ENCODE measurements around the gene ARPIN. TPM values are rescaled to one million over a fixed set of nuclear protein-coding genes. Genes with fewer than 3 reads are reported as not detected.

Gene ARPIN
- total and polyA plus RNA-seq, 9 of the 15 experiments (the other 6 are each of a cell fraction or from before 2014, with no cell fraction given) = not detected

DNA sequence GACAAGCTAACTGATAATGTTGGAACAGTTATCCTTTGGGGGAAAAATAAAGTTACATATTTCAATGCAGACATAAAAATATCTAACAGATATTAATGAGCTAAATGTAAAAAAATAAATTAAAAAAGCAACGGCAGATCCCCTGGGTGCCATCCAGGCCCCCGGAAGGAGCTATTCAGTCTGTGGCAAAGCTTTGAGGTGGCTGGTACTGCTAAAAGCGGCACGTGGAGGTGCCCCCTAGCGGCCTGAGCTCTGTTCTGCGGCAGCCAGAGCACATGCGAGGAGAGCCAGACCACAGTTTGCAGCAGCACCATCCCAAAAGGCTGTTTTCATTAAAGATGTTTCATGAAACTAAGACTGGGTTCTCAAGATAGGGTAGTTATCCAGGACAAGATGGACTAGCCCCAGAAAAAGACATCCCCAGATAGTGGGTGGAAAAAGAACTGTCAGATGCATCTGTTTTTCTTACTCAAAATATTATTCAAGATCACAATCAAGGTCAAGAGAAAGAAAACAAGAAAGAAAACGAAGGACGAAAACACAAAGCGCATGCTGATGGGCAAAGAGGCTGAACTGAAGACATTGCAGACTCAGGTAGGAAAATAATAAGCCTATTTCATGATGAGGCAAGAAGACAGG lies 37.7 kb downstream of the ARPIN start (continued):
- TF ChIP-seq, protein P1, sequence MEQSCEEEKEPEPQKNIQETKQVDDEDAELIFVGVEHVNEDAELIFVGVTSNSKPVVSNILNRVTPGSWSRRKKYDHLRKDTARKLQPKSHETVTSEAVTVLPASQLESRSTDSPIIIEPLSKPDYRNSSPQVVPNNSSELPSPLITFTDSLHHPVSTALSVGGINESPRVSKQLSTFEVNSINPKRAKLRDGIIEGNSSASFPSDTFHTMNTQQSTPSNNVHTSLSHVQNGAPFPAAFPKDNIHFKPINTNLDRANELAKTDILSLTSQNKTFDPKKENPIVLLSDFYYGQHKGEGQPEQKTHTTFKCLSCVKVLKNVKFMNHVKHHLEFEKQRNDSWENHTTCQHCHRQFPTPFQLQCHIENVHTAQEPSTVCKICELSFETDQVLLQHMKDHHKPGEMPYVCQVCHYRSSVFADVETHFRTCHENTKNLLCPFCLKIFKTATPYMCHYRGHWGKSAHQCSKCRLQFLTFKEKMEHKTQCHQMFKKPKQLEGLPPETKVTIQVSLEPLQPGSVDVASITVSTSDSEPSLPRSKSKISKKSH (CRISPR knock-in tag; IDR thresholded peaks at IDR 0.05) = no peak
- TF ChIP-seq KDM5B (IDR thresholded peaks at IDR 0.05; ENCODE audit: insufficient replicate concordance, low read depth, low read length) (no peak), ZKSCAN3 (CRISPR knock-in tag; IDR thresholded peaks at IDR 0.05) (no peak)
- TF ChIP-seq, protein P2, sequence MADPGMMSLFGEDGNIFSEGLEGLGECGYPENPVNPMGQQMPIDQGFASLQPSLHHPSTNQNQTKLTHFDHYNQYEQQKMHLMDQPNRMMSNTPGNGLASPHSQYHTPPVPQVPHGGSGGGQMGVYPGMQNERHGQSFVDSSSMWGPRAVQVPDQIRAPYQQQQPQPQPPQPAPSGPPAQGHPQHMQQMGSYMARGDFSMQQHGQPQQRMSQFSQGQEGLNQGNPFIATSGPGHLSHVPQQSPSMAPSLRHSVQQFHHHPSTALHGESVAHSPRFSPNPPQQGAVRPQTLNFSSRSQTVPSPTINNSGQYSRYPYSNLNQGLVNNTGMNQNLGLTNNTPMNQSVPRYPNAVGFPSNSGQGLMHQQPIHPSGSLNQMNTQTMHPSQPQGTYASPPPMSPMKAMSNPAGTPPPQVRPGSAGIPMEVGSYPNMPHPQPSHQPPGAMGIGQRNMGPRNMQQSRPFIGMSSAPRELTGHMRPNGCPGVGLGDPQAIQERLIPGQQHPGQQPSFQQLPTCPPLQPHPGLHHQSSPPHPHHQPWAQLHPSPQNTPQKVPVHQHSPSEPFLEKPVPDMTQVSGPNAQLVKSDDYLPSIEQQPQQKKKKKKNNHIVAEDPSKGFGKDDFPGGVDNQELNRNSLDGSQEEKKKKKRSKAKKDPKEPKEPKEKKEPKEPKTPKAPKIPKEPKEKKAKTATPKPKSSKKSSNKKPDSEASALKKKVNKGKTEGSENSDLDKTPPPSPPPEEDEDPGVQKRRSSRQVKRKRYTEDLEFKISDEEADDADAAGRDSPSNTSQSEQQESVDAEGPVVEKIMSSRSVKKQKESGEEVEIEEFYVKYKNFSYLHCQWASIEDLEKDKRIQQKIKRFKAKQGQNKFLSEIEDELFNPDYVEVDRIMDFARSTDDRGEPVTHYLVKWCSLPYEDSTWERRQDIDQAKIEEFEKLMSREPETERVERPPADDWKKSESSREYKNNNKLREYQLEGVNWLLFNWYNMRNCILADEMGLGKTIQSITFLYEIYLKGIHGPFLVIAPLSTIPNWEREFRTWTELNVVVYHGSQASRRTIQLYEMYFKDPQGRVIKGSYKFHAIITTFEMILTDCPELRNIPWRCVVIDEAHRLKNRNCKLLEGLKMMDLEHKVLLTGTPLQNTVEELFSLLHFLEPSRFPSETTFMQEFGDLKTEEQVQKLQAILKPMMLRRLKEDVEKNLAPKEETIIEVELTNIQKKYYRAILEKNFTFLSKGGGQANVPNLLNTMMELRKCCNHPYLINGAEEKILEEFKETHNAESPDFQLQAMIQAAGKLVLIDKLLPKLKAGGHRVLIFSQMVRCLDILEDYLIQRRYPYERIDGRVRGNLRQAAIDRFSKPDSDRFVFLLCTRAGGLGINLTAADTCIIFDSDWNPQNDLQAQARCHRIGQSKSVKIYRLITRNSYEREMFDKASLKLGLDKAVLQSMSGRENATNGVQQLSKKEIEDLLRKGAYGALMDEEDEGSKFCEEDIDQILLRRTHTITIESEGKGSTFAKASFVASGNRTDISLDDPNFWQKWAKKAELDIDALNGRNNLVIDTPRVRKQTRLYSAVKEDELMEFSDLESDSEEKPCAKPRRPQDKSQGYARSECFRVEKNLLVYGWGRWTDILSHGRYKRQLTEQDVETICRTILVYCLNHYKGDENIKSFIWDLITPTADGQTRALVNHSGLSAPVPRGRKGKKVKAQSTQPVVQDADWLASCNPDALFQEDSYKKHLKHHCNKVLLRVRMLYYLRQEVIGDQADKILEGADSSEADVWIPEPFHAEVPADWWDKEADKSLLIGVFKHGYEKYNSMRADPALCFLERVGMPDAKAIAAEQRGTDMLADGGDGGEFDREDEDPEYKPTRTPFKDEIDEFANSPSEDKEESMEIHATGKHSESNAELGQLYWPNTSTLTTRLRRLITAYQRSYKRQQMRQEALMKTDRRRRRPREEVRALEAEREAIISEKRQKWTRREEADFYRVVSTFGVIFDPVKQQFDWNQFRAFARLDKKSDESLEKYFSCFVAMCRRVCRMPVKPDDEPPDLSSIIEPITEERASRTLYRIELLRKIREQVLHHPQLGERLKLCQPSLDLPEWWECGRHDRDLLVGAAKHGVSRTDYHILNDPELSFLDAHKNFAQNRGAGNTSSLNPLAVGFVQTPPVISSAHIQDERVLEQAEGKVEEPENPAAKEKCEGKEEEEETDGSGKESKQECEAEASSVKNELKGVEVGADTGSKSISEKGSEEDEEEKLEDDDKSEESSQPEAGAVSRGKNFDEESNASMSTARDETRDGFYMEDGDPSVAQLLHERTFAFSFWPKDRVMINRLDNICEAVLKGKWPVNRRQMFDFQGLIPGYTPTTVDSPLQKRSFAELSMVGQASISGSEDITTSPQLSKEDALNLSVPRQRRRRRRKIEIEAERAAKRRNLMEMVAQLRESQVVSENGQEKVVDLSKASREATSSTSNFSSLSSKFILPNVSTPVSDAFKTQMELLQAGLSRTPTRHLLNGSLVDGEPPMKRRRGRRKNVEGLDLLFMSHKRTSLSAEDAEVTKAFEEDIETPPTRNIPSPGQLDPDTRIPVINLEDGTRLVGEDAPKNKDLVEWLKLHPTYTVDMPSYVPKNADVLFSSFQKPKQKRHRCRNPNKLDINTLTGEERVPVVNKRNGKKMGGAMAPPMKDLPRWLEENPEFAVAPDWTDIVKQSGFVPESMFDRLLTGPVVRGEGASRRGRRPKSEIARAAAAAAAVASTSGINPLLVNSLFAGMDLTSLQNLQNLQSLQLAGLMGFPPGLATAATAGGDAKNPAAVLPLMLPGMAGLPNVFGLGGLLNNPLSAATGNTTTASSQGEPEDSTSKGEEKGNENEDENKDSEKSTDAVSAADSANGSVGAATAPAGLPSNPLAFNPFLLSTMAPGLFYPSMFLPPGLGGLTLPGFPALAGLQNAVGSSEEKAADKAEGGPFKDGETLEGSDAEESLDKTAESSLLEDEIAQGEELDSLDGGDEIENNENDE (IDR thresholded peaks at IDR 0.05; ENCODE audit: low read depth, low read length) = no peak
- TF ChIP-seq, protein P3, sequence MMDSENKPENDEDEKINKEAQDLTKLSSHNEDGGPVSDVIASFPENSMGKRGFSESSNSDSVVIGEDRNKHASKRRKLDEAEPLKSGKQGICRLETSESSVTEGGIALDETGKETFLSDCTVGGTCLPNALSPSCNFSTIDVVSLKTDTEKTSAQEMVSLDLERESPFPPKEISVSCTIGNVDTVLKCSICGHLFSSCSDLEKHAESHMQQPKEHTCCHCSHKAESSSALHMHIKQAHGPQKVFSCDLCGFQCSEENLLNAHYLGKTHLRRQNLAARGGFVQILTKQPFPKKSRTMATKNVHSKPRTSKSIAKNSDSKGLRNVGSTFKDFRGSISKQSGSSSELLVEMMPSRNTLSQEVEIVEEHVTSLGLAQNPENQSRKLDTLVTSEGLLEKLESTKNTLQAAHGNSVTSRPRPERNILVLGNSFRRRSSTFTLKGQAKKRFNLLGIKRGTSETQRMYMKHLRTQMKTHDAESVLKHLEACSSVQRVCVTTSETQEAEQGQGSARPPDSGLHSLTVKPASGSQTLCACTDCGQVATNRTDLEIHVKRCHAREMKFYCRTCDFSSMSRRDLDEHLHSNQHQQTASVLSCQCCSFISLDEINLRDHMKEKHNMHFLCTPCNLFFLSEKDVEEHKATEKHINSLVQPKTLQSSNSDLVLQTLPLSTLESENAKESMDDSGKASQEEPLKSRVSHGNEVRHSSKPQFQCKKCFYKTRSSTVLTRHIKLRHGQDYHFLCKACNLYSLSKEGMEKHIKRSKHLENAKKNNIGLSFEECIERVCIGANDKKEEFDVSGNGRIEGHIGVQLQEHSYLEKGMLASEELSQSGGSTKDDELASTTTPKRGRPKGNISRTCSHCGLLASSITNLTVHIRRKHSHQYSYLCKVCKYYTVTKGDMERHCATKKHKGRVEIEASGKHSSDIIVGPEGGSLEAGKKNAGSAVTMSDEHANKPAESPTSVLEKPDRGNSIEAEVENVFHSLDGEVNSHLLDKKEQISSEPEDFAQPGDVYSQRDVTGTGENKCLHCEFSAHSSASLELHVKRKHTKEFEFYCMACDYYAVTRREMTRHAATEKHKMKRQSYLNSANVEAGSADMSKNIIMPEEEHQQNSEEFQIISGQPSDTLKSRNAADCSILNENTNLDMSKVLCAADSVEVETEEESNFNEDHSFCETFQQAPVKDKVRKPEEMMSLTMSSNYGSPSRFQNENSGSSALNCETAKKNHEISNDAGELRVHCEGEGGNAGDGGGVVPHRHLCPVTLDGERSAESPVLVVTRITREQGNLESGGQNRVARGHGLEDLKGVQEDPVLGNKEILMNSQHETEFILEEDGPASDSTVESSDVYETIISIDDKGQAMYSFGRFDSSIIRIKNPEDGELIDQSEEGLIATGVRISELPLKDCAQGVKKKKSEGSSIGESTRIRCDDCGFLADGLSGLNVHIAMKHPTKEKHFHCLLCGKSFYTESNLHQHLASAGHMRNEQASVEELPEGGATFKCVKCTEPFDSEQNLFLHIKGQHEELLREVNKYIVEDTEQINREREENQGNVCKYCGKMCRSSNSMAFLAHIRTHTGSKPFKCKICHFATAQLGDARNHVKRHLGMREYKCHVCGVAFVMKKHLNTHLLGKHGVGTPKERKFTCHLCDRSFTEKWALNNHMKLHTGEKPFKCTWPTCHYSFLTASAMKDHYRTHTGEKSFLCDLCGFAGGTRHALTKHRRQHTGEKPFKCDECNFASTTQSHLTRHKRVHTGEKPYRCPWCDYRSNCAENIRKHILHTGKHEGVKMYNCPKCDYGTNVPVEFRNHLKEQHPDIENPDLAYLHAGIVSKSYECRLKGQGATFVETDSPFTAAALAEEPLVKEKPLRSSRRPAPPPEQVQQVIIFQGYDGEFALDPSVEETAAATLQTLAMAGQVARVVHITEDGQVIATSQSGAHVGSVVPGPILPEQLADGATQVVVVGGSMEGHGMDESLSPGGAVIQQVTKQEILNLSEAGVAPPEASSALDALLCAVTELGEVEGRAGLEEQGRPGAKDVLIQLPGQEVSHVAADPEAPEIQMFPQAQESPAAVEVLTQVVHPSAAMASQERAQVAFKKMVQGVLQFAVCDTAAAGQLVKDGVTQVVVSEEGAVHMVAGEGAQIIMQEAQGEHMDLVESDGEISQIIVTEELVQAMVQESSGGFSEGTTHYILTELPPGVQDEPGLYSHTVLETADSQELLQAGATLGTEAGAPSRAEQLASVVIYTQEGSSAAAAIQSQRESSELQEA (IDR thresholded peaks at IDR 0.05; ENCODE audit: low read depth) = no peak
